Epidermal melanocyte (primary cell): Measurements from ENCODE around the gene PTGFRN.

ENCODE experiments used
- DNase-seq: peaks from one replicate; pipeline ENCODE4 v3.0.0; 2011; ENCODE audit warnings: low spot score; ENCODE audit not compliant: insufficient read length

PTGFRN gene

DNA sequence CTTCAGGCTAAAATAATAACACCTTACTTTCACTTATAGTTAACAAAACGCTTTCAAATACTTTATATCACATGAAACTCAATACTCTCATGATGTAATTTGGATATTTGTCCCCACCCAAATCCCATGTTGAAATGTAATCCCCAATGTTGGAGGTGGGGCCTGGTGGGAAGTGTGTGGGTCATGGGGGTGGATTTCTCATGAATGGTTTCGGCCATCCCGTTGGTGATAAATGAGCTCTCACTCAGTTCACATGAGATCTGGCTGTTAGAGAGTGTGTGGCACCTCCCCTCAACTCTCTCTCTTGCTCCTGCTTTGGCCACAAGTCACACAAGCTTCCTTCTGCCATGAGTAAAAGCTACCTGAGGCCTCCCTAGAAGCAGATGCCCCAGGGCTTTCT is 22.5 kb upstream of the PTGFRN start:
- no peak for DNase-seq

DNA sequence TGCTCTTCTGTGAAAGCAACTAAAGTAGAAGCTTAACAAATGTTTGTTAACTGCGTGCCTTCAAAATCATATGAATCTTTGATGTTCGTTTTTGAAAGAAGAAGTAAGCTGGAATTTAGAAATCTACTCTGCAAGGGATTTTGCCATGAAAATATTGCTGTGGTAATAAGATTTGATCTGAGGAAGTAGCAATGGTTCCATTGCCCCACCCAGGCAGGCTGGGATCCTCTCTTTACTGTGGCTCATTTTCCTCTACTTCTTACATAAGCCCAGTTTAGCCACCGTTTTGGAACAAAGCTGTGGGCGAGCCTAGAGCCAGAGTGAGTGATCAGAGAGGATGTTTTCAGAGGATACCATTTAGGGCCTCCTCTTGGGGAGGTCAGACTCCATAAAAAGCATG is 20.3 kb upstream of the PTGFRN start:
- DNase-seq, result no peak

GRCh38 chr1:116891396-116892079 is 18.2 kb upstream of the PTGFRN start:
- no peak for DNase-seq

DNA sequence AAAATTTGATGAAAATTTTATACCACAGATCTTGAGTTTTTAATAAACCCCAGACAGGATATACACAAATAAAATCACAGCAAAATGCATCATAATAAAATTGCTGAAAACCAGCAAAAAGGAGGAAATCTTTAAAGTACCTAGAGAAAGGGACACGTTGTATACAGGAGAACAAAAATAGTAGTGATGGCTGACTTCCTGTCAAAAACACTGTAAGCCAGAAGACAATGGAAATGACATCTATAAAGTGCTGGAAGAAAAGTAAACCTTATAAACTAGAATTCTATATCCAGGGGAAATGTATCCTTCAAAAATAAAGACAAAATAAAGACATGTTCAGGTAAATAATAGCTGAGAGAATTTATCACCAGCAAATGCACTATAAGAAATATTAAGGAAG is 14.6 kb upstream of the PTGFRN start:
- no peak for DNase-seq

DNA sequence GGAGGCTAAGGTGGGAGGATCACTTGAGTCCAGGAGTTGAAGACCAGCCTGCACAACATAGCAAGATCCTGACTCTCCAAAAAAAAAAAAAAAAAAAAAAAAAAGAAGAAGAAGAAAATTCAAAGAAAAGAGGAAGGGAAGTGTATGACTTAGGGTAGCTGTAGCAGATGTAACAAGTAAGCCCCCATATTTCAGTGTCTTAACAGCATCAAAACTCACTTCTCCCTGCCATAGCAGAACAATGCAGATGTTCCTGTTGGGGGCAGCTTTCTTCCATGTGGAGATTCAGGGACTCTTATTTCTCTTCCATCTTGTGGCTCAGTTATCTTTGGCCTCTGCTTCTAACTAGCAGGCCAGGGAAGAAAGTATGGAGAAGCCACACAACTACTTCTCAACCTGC is 10.2 kb upstream of the PTGFRN start:
- no peak for DNase-seq

- no peak for DNase-seq
Measured at GRCh38 chr1:116900471-116901365, 9.0 kb upstream of the PTGFRN start.

DNA sequence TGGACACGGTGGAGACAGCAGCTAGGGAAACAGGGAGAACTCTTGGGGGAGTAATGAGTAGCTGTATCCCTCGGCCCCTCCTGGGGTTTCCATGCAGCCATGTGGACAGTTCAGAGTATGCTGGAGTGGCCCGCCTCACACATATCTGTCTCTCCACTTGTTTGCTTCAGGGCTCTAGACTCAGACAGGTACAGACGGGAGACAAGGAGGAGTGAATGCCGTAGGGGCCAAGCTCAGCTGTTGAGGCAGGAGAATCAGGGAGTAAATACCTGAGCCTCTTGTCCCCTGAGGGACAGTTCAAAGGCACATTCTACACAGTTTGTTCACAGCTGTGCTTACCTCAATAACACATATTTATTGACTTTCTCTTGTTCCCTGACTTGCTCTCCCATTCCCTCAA is 7.7 kb upstream of the PTGFRN start:
- DNase-seq, result no peak

- no peak for DNase-seq
Measured at GRCh38 chr1:116902723-116903383, 6.9 kb upstream of the PTGFRN start.

DNA sequence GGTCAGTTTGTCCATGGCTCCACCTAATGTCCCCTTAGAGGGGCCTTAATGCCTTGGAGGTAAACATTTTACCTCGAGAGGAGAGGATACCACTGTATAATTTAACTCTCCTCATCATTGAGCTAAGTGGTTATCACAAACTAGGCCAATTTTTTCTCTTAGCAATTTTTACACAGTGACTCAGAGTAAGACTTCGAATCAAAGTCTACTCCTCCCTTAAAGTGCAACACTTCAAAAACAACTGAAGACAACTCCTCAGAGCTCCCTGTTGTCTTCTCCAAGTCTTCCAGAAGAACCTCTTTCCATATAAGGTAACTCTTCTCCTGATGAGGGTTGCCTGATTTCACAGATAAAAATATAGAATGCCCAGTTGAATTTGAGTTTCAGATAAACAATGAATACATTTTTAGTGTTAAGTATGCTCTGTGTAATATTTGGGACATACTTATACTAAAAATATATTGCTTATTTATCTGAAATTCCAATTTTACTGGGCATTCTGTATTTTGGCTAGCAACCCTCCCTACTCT is 4.9 kb upstream of the PTGFRN start:
- no peak for DNase-seq

DNA sequence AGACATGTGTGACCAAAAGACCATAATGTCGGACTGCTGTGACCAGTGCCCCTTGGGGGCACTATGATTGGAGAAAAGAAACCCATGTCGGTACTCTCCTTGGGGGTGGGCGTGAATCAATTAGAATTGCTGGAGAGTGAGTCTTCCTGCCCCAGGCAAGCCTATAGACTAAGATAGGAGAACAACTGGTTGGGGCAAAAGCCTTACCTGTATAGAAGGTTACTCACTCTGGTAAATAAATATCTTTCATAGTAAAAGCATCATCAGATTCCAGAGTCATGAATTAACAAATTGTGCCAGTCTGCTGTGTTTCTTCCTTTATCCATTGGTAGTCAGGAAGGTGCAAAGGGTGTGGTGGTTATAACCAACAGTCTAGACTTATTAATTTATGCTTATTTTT is 2.9 kb upstream of the PTGFRN start:
- DNase-seq, result no peak

DNA sequence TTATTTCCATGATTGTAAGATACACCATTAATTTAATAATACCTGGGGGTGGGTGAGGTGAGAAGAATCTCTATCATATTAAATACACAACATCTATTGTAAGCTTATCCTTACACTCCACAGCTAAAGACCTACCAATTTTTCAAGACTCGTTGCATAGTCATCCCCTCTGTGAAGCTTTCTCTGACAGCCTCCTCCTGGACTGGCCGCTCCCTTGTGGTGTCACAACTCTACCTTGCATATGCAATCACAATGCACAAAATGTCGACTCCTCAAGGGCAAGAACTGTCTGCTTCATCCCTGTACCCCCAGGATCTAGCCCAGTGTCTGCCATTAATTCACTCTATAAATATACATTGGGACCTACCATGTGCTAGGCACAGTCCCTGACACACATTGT is 2.4 kb upstream of the PTGFRN start:
- DNase-seq, result no peak

DNA sequence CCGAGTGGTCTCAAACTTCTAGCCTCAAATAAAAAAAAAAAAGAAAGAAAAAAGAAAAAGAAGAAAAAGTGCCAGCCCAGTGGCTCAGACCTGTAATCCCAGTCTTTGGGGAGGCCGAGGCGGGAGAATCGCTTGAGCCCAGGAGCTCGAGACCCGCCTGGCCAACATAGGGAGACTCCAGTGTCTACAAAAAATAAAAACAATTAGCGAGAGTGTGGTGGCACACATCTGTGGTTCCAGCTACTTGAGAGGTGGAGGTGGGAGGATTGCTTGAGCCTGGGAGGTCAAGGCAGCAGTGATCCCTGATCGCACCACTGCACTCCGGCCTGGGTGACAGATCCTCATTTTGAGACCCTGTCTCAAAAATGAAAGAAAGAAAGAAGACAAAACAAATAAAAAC is 1.4 kb upstream of the PTGFRN start:
- DNase-seq, result no peak

DNA sequence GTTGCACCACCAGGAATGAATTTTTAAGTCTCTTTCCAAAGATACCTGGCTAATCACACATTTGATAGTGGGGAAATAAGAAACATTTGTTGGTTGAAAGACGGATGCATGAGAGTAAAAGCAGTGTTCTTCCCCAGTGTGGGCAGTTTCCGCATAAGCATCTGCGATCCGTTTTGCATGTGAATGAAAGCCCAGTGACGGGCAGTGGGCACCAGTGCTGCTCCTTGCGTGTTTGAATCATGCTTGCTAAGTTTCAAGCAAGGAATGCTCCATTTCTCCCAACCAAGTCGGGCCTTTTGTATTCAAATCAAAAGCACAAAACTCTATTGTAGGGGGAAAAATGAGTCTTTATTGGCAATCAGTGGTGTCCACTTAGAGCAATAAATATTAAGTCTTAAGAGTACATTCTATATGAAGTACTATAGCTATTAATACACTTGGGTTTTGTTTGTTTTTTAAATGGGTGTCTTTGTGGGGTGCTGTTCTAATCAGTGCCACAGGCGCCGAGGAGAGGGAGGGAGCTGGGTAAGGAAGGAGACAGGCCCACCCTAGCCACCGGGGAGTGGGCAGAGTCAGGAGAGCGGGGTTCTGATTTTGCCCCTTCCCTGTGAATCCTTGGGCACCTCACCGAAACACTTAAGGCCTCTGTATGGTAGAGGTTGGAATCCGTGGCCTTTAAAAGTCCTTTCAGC is 750 bp upstream of the PTGFRN start:
- DNase-seq, result no peak

DNA sequence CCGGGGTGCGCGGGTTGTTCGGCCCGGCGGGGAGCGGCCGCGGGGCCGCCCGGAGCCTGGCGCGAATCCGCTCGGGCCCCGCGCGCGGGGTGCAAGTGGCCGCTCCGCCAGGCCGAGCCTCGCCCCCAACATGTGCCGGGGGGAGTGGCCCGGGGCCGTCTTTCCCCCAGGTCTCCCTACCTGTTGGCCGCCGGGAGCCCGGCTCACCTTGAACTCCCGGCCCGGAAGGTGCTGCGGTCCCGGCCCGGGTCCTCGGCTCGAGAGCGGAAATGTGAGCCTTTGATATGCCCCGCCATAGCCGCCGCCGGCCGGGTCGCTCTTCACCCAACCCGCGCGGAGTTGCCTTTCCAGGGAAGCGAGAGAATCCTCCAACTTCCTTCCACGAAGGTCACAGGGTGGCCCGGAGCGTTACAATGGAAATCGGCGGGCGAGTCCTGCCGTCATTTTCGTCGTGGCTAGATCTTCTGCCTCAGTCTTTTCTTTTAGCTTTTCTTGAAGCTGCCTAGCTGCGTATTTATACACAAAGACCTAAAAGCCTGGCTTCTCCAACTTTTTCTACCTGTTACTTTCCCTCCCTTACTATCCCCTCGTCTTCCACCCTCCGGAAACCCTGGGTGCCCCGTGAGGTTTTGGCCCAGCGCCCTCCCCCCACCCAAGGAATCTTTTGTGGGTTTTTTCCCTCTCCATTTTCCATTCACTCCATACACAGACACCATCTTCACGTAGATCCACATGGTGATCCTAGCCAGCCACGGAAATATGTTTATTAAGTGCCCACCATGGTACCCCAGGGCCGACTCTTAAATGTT is 867 bp downstream of the PTGFRN start:
- no peak for DNase-seq

DNA sequence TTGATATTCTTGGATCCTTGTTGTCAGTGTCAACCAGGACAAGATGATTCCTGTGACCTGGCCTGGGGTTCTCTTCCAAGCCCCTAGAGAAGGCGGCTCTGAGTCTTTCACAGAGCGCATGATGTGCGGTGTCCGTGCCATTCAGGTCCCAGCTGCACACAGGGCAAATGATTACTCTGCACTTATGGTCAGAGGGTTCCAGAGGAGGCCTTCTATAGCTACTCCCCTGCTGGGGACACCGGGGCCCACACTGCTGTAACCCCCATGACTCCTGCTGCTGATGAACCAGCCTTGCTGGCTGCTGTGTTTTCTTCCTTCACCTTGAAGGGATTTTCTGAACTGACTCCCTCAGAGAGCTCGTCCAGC is 1.5 kb downstream of the PTGFRN start:
- DNase-seq, result no peak

DNA sequence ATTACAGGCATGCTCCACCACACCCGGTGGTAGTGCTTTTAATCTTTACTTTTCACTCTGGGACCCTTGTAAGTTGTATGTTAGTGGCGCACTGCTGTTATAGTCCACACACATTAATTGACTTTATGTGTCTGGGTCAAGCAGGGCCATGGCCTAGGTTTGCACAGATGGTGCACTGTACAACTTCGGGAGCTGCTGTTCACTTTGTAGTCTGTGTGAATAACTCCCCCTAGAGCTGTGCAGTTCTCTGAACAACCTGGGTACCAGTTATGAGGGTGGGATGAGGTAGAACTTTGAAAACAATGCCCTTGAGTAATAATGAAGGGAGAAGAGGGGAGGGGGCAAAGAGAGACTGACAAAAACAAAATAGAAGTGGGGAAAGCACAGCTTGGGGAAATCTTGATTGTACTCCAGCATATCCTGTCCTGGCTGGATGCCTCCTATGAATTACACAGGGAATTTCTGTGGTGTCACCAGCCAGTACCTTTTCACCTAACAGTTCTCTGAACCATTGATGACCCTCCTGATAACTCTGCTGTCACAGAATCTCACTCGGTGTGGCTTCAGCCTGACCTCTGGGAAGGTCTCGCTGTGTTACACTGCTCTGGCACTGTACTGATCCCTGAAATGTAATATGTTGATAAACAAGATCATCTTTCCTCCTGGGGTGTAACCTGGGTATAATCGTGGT is 2.2 kb downstream of the PTGFRN start:
- no peak for DNase-seq

DNA sequence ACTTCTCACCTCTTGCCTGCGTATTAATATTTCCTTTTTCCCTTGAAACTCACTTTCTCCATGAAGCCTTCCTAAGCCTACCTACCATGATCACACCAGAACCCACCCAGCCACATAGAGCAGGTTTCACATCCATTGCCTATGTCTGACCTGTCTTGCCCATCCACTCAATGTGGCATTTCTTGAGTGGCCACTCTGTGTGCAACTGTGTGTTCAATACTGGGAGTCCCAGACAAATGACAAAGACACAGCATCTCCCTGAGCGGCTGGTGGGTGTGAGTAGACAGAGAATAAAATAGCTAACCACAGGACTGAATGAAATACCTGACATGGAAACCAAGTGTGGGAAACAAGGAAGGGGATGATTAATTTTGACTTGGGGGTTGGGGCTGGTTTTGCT is 3.1 kb downstream of the PTGFRN start:
- DNase-seq, result no peak

- no peak for DNase-seq
Measured at GRCh38 chr1:116913941-116914340, 4.2 kb downstream of the PTGFRN start.

DNA sequence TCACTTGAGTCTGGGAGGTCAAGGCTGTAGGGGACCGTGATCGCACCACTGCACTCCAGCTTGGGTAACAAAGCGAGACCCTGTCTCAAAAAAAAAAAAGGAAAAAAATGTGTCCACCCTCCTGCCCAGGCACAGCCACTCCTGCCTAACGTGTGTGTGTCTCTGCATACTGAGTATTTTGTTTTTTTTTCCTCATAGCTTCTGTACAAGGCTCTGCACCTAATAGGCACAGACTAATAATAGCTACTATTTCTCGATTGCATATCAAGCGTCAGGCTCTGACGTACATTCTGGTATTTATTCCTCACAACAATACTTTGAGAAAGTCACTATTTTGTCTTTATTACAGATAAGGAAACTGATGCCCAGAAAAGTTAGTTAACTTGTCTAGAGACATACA is 5.0 kb downstream of the PTGFRN start:
- DNase-seq, result no peak

GRCh38 chr1:116915086-116915661 is 5.5 kb downstream of the PTGFRN start:
- DNase-seq, result no peak
